Prostate gland (tissue), 2 donors: ENCODE measurements around the gene DNLZ.

Source experiments
- POLR2A ChIP-seq: fragments of 450-650 bp; IDR thresholded peaks from one replicate; pipeline ENCODE4 v1.6.1; 2016; ENCODE audit warnings: antibody characterized with exemption, mild to moderate bottlenecking
- POLR2AphosphoS5 ChIP-seq: sonication (generic); formaldehyde crosslinking; IDR thresholded peaks from one replicate; pipeline ENCODE4 v1.6.1; 2017; ENCODE audit warnings: antibody characterized with exemption
- TF ChIP-seq, protein P1 (sequence below), 4 experiments: fragments of 200-600 bp in 2 of 4; fragments of 450-650 bp in 2 of 4; sonication (generic) in 2 of 4; IDR thresholded peaks; 1 replicate in 3 of 4; 2 replicates in 1 of 4; pipeline ENCODE4 v1.5.1; 2016 to 2019; ENCODE audit warnings: antibody characterized with exemption in 4 of 4, mild to moderate bottlenecking in 2 of 4, moderate library complexity in 2 of 4

DNA sequence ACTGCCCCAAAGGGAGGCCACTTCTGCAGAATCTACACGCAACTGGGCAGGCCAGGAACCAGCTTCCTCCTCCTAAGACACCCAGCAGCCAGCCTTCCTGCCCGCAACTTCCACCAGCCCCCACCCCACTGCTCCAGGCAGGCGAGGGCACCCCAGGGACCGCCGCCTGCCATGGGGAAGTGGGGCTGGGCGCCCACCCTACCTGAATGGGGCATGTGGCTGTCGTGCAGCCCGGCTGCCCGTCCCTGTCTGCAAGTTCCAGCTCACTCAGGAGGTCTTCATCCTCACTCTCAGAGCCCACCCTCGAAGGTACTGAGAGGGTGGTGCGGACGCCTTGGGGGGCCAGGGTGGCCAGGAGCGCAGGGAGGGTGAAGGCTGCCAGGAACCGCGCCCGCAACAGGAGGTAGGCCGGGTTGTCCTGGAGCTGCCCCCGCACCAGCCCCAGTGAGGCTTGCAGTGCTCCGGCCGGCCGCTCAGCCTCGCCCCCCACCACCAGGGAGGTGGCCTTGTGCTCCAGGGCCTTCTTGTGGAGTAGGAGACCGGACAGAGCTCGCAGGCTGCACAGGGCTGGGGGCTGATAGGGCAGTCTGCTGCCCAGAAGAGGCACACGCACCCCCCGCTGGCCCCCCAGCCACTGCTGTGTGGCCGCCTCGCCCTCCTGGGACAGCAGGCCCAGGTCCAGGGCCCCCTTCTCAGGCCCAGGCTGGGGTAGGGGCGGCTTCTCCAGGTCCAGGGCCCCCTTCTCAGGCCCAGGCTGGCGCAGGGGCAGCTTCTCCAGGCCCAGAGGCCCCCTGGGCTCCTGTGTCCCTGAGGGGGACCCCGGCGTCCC lies 14.0 kb upstream of the DNLZ start:
- no peak for TF ChIP-seq POLR2A
- TF ChIP-seq, protein P1, sequence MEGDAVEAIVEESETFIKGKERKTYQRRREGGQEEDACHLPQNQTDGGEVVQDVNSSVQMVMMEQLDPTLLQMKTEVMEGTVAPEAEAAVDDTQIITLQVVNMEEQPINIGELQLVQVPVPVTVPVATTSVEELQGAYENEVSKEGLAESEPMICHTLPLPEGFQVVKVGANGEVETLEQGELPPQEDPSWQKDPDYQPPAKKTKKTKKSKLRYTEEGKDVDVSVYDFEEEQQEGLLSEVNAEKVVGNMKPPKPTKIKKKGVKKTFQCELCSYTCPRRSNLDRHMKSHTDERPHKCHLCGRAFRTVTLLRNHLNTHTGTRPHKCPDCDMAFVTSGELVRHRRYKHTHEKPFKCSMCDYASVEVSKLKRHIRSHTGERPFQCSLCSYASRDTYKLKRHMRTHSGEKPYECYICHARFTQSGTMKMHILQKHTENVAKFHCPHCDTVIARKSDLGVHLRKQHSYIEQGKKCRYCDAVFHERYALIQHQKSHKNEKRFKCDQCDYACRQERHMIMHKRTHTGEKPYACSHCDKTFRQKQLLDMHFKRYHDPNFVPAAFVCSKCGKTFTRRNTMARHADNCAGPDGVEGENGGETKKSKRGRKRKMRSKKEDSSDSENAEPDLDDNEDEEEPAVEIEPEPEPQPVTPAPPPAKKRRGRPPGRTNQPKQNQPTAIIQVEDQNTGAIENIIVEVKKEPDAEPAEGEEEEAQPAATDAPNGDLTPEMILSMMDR (IDR thresholded peaks at IDR 0.05): no peak
- TF ChIP-seq POLR2AphosphoS5: no peak
